Ishikawa (cell line): ENCODE data around the gene NKX1-1.

ENCODE experiments used
- CEBPB ChIP-seq: IDR thresholded peaks from 2 replicates; pipeline ENCODE4 v1.6.1; 2012
- CREB1 ChIP-seq: IDR thresholded peaks from 2 replicates; pipeline ENCODE4 v1.6.1; 2012; ENCODE audit warnings: low read depth
- EGR1 ChIP-seq: IDR thresholded peaks from 2 replicates; pipeline ENCODE4 v1.6.1; 2012
- EP300 ChIP-seq: IDR thresholded peaks from 2 replicates; pipeline ENCODE4 v1.6.1; 2012; ENCODE audit warnings: borderline replicate concordance
- MAX ChIP-seq: IDR thresholded peaks from 2 replicates; pipeline ENCODE4 v1.6.1; 2012
- NFIC ChIP-seq: IDR thresholded peaks from 2 replicates; pipeline ENCODE4 v1.6.1; 2012
- RAD21 ChIP-seq: IDR thresholded peaks from 2 replicates; pipeline ENCODE4 v1.6.1; 2012; ENCODE audit warnings: low read depth
- REST ChIP-seq: IDR thresholded peaks from 2 replicates; pipeline ENCODE4 v1.6.1; 2012; ENCODE audit warnings: low read depth, mild to moderate bottlenecking
- ZBTB7A ChIP-seq: IDR thresholded peaks from 2 replicates; pipeline ENCODE4 v1.6.1; 2012; ENCODE audit warnings: low read depth

GRCh38 chr4:1367936-1368289 is 38.3 kb downstream of the NKX1-1 start:
- TF ChIP-seq REST (no peak), EP300 (no peak), RAD21 (no peak), NFIC (no peak), CEBPB (no peak), CREB1 (no peak), ZBTB7A (no peak), MAX (no peak), EGR1 (no peak)
